Mesendoderm (in vitro differentiated cells): ENCODE data around the gene SCN1A.

Source experiments
- DNase-seq: peaks from one replicate; pipeline ENCODE4 v3.0.0; 2013
- H2AK5ac ChIP-seq: 2 replicates; pipeline ENCODE4 v1.6.1; 2013; ENCODE audit warnings: low read length, inconsistent platforms
- H2BK120ac ChIP-seq: 2 replicates; pipeline ENCODE4 v1.6.1; 2013; ENCODE audit warnings: low read depth, mild to moderate bottlenecking, low read length, moderate library complexity, mixed read lengths
- H2BK15ac ChIP-seq: replicated peaks from 2 replicates; pipeline ENCODE4 v1.6.1; 2013; ENCODE audit warnings: low read depth, mild to moderate bottlenecking, moderate library complexity
- H2BK5ac ChIP-seq: 2 replicates; pipeline ENCODE4 v1.6.1; 2013; ENCODE audit warnings: low read length, inconsistent platforms
- H3K18ac ChIP-seq: 2 replicates; pipeline ENCODE4 v1.6.1; 2013; ENCODE audit warnings: mild to moderate bottlenecking, low read length, mixed read lengths
- H3K23ac ChIP-seq: one replicate; pipeline ENCODE4 v1.6.1; 2013; ENCODE audit warnings: low read length
- H3K27ac ChIP-seq: 2 replicates; pipeline ENCODE4 v1.5.1; 2013; ENCODE audit warnings: low read depth, mild to moderate bottlenecking, inconsistent platforms, low read length, moderate library complexity
- H3K27me3 ChIP-seq: 2 replicates; pipeline ENCODE4 v1.6.1; 2013; ENCODE audit warnings: low read length, control low read depth, mild to moderate bottlenecking, inconsistent platforms; ENCODE audit not compliant: insufficient read depth, poor library complexity
- H3K36me3 ChIP-seq: 2 replicates; pipeline ENCODE4 v1.6.1; 2013; ENCODE audit warnings: low read length, inconsistent platforms; ENCODE audit not compliant: control insufficient read depth, insufficient read depth
- H3K4ac ChIP-seq: one replicate; pipeline ENCODE4 v1.6.1; 2013; ENCODE audit warnings: low read depth, mild to moderate bottlenecking, low read length, moderate library complexity
- H3K4me1 ChIP-seq: 2 replicates; pipeline ENCODE4 v1.6.1; 2013; ENCODE audit warnings: low read depth, low read length, inconsistent platforms; ENCODE audit not compliant: control insufficient read depth
- H3K4me2 ChIP-seq: 2 replicates; pipeline ENCODE4 v1.6.1; 2013; ENCODE audit warnings: low read length
- H3K4me3 ChIP-seq: 2 replicates; pipeline ENCODE4 v1.5.1; 2013; ENCODE audit warnings: mild to moderate bottlenecking, low read length
- H3K56ac ChIP-seq: one replicate; pipeline ENCODE4 v1.6.1; 2013; ENCODE audit warnings: low read length
- H3K79me1 ChIP-seq: 2 replicates; pipeline ENCODE4 v1.6.1; 2013; ENCODE audit warnings: low read length, inconsistent platforms
- H3K79me2 ChIP-seq: 2 replicates; pipeline ENCODE4 v1.6.1; 2013; ENCODE audit warnings: mild to moderate bottlenecking, low read length; ENCODE audit not compliant: control insufficient read depth, insufficient read depth
- H3K9ac ChIP-seq: 2 replicates; pipeline ENCODE4 v1.6.1; 2013; ENCODE audit warnings: low read length, inconsistent platforms
- H4K5ac ChIP-seq: one replicate; pipeline ENCODE4 v1.6.1; 2013; ENCODE audit warnings: low read length
- H4K8ac ChIP-seq: one replicate; pipeline ENCODE4 v1.6.1; 2013; ENCODE audit warnings: low read depth, mild to moderate bottlenecking, control low read depth, low read length, moderate library complexity
- WGBS: extraction: QIAGEN DNeasy Blood & Tissue Kit; methylation state at CpG from one replicate; pipeline ENCODE4 v1.1.7; 2013; ENCODE audit warnings: low lambda C conversion rate, missing lambda C conversion rate; ENCODE audit not compliant: insufficient coverage; ENCODE audit errors: extremely low coverage; 5-methylcytosine and 5-hydroxymethylcytosine counted together

Gene SCN1A

GRCh38 chr2:166152064-166152463 is 24.2 kb upstream of the SCN1A start:
- Histone ChIP-seq H3K4me3 (no peak overlapping the region), H4K8ac (no peak overlapping the region), H3K79me1 (no peaks in the 10 kb centered on the region), H3K23ac (no peak overlapping the region), H3K36me3 (no peaks in the 10 kb centered on the region), H4K5ac (no peak overlapping the region), H3K79me2 (no peaks in the 10 kb centered on the region), H2AK5ac (no peak overlapping the region), H3K4me2 (no peak overlapping the region), H3K27ac (no peak overlapping the region), H3K9ac (no peak overlapping the region), H3K4me1 (no peaks in the 10 kb centered on the region), H3K4ac (no peak overlapping the region), H3K27me3 (no peaks in the 10 kb centered on the region), H3K56ac (no peak overlapping the region), H2BK5ac (no peak overlapping the region), H2BK120ac (no peak overlapping the region), H2BK15ac (no peak overlapping the region), H3K18ac (no peak overlapping the region)
- peak; percentile 24 for DNase-seq

GRCh38 chr2:166148500-166149400 is 20.9 kb upstream of the SCN1A start:
- no peak overlapping the region for H4K5ac ChIP-seq
- H3K27me3 ChIP-seq, result no peaks in the 10 kb centered on the region
- no peak overlapping the region for H3K18ac ChIP-seq
- H2BK15ac ChIP-seq, result no peak overlapping the region
- H3K79me2 ChIP-seq, result no peaks in the 10 kb centered on the region
- H3K4me1 ChIP-seq, result no peaks in the 10 kb centered on the region
- H3K4me2 ChIP-seq, result no peak overlapping the region
- no peaks in the 10 kb centered on the region for H3K79me1 ChIP-seq
- no peak overlapping the region for H3K9ac ChIP-seq
- no peaks in the 10 kb centered on the region for H3K36me3 ChIP-seq
- no peak overlapping the region for H2AK5ac ChIP-seq
- H3K4me3 ChIP-seq, result no peak overlapping the region
- no peak overlapping the region for H2BK5ac ChIP-seq
- WGBS, result no CpG with 5 or more reads among the region's 7 CpGs
- H3K23ac ChIP-seq, result no peak overlapping the region
- no peak overlapping the region for H2BK120ac ChIP-seq
- no peak overlapping the region for H3K56ac ChIP-seq
- H3K4ac ChIP-seq, result no peak overlapping the region
- no peak overlapping the region for H3K27ac ChIP-seq
- DNase-seq, result peak; percentile 10
- no peak overlapping the region for H4K8ac ChIP-seq

- Histone ChIP-seq H3K36me3 (no peaks in the 10 kb centered on the region), H3K4me3 (no peak overlapping the region), H2BK5ac (no peak overlapping the region), H3K27me3 (no peaks in the 10 kb centered on the region), H3K27ac (no peak overlapping the region), H3K23ac (no peak overlapping the region), H3K79me2 (no peaks in the 10 kb centered on the region), H4K8ac (no peak overlapping the region), H3K79me1 (no peaks in the 10 kb centered on the region), H3K4me2 (no peak overlapping the region), H3K18ac (no peak overlapping the region), H2BK120ac (no peak overlapping the region), H2AK5ac (no peak overlapping the region), H3K56ac (no peak overlapping the region), H3K4ac (no peak overlapping the region), H2BK15ac (no peak overlapping the region), H3K4me1 (no peaks in the 10 kb centered on the region), H3K9ac (no peak overlapping the region), H4K5ac (no peak overlapping the region)
- WGBS, result no CpG with 5 or more reads among the region's 2 CpGs
- DNase-seq, result no peak
These were observed 20.1 kb upstream of the SCN1A start for GRCh38 chr2:166147883-166148282.

GRCh38 chr2:166144071-166144470 is 16.3 kb upstream of the SCN1A start:
- Histone ChIP-seq H2AK5ac (no peak overlapping the region), H4K5ac (no peak overlapping the region), H2BK5ac (no peak overlapping the region), H3K9ac (no peak overlapping the region), H3K4me1 (no peaks in the 10 kb centered on the region), H4K8ac (no peak overlapping the region), H3K23ac (no peak overlapping the region), H3K4me2 (no peak overlapping the region), H3K56ac (no peak overlapping the region), H3K27me3 (no peaks in the 10 kb centered on the region), H3K79me1 (no peaks in the 10 kb centered on the region), H3K4me3 (no peak overlapping the region), H3K36me3 (no peaks in the 10 kb centered on the region), H2BK120ac (no peak overlapping the region), H3K4ac (no peak overlapping the region), H3K18ac (no peak overlapping the region), H2BK15ac (no peak overlapping the region), H3K27ac (no peak overlapping the region), H3K79me2 (no peaks in the 10 kb centered on the region)
- WGBS, result no CpG with 5 or more reads among the region's 1 CpG
- no peak for DNase-seq

- Histone ChIP-seq H2BK120ac (no peak overlapping the region), H4K5ac (no peak overlapping the region), H3K27me3 (no peaks in the 10 kb centered on the region), H3K4me2 (no peak overlapping the region), H3K56ac (no peak overlapping the region), H3K79me2 (no peaks in the 10 kb centered on the region), H3K36me3 (no peaks in the 10 kb centered on the region), H3K9ac (no peak overlapping the region), H3K4me3 (no peak overlapping the region), H2BK5ac (no peak overlapping the region), H3K4me1 (no peaks in the 10 kb centered on the region), H3K27ac (no peak overlapping the region), H3K18ac (no peak overlapping the region), H4K8ac (no peak overlapping the region), H3K79me1 (no peaks in the 10 kb centered on the region), H3K4ac (no peak overlapping the region), H2AK5ac (no peak overlapping the region), H2BK15ac (no peak overlapping the region), H3K23ac (no peak overlapping the region)
- WGBS, result no CpG with 5 or more reads among the region's 2 CpGs
- DNase-seq, result no peak
These were observed 13.1 kb upstream of the SCN1A start for GRCh38 chr2:166140932-166141331.

GRCh38 chr2:166140475-166140874 is 12.7 kb upstream of the SCN1A start:
- H3K79me1 ChIP-seq, result no peaks in the 10 kb centered on the region
- H3K4me2 ChIP-seq, result no peak overlapping the region
- no peak overlapping the region for H3K4ac ChIP-seq
- no peak overlapping the region for H3K27ac ChIP-seq
- H3K18ac ChIP-seq, result no peak overlapping the region
- no peak overlapping the region for H3K9ac ChIP-seq
- H4K8ac ChIP-seq, result no peak overlapping the region
- H3K4me3 ChIP-seq, result no peak overlapping the region
- DNase-seq, result no peak
- no peak overlapping the region for H3K23ac ChIP-seq
- no peaks in the 10 kb centered on the region for H3K36me3 ChIP-seq
- no peak overlapping the region for H2BK15ac ChIP-seq
- H4K5ac ChIP-seq, result no peak overlapping the region
- H3K4me1 ChIP-seq, result no peaks in the 10 kb centered on the region
- no CpG with 5 or more reads among the region's 7 CpGs for WGBS
- H3K56ac ChIP-seq, result no peak overlapping the region
- H2BK120ac ChIP-seq, result no peak overlapping the region
- H3K79me2 ChIP-seq, result no peaks in the 10 kb centered on the region
- H2BK5ac ChIP-seq, result no peak overlapping the region
- no peaks in the 10 kb centered on the region for H3K27me3 ChIP-seq
- no peak overlapping the region for H2AK5ac ChIP-seq
